Ovary (tissue), 3 donors: Measurements from ENCODE around the gene AUH.

ENCODE experiments used
- CTCF ChIP-seq, 3 donors: fragments of 450-650 bp in 2 of 3; fragments of 200-600 bp in 1 of 3; IDR thresholded peaks; one replicate each; pipeline versions ENCODE4 v1.5.1 to v1.8.0; 2016 to 2022; ENCODE audit warnings: antibody characterized with exemption in 3 of 3, mild to moderate bottlenecking in 1 of 3
- EP300 ChIP-seq: sonication (generic); formaldehyde crosslinking; IDR thresholded peaks from one replicate; pipeline ENCODE4 v1.6.1; 2017; ENCODE audit warnings: antibody characterized with exemption
- donor health status: DM: no; HTN: no; CAD: no.

- no peak for TF ChIP-seq CTCF (IDR thresholded peaks at IDR 0.05)
- no peak for TF ChIP-seq EP300
Measured at GRCh38 chr9:91410161-91410560, 48.4 kb upstream of the AUH start.
